ENCODE measurements around the gene JUN. TPM values are rescaled to one million over a fixed set of nuclear protein-coding genes. Genes with fewer than 3 reads are reported as not detected.

Gene JUN
- total RNA-seq, 1 experiment from 2014 or later = 15.9 TPM

GRCh38 chr1:58784758-58785441 is 1.1 kb upstream of the JUN start (continued):
- TF ChIP-seq ERG (CRISPR knock-in tag; IDR thresholded peaks at IDR 0.05) = no peak
- TF ChIP-seq MAX (CRISPR knock-in tag; IDR thresholded peaks at IDR 0.05) = peak; percentile 18; the same call in 1 of the 2 replicates
- TF ChIP-seq GABPB1 (CRISPR knock-in tag; IDR thresholded peaks at IDR 0.05) = 0 out of 2 replicates have a peak, but pooled peaks have one; percentile 6
- TF ChIP-seq TP53 (CRISPR knock-in tag; IDR thresholded peaks at IDR 0.05) = no peak
- TF ChIP-seq NFATC4 (CRISPR knock-in tag; IDR thresholded peaks at IDR 0.05) = no peak
- 0 out of 2 replicates have a peak, but pooled peaks have one; percentile 5 for TF ChIP-seq ZNF281 (CRISPR knock-in tag; IDR thresholded peaks at IDR 0.05)
- TF ChIP-seq GTF2I (CRISPR knock-in tag; conservative IDR thresholded peaks at IDR 0.05) = no peak

GRCh38 chr1:58783090-58783992 is 506 bp downstream of the JUN start:
- peak overlapping the region; percentile 76 for H3K4me3 Mint-ChIP-seq
- H3K27me3 Mint-ChIP-seq (ENCODE audit: low read depth) = peaks cover 43% of the 10 kb centered on the region
- peak; percentile 64 for DNase-seq (ENCODE audit: low spot score)
- peaks cover 4% of the 10 kb centered on the region for H3K9me3 Mint-ChIP-seq
- peak overlapping the region; percentile 98 for H3K27ac Mint-ChIP-seq
- ChIA-PET POLR2A (interaction anchor here (0.8 to 2.2 kb wide), 13 partner anchors 10 to 513 kb away, joined by 3 to 10 read pairs (median 5); partner anchors contain the start of genes FGGY and MYSM1), CTCF (interaction anchor here (0.7 to 1.6 kb wide), 3 partner anchors 31 to 120 kb away, joined by 5 to 7 read pairs (median 6); no protein-coding TSS in a partner anchor)
- no peaks in the 10 kb centered on the region for H3K36me3 Mint-ChIP-seq
- peaks cover 34% of the 10 kb centered on the region for H3K4me1 Mint-ChIP-seq
- ATAC-seq = peak; percentile 0; the same call in 1 of the 2 replicates
- TF ChIP-seq GRHL2 (CRISPR knock-in tag; IDR thresholded peaks at IDR 0.05; ENCODE audit: insufficient replicate concordance, severe bottlenecking) = no peak
- TF ChIP-seq ZNF281 (CRISPR knock-in tag; IDR thresholded peaks at IDR 0.05) = 0 out of 2 replicates have a peak, but pooled peaks have one; percentile 47
- peak; percentile 66; the same call in 1 of the 2 replicates for TF ChIP-seq RORB (CRISPR knock-in tag; IDR thresholded peaks at IDR 0.05)
- no peak for TF ChIP-seq ZMAT4 (CRISPR knock-in tag; IDR thresholded peaks at IDR 0.05)
- no peak for TF ChIP-seq ZNF121 (CRISPR knock-in tag; IDR thresholded peaks at IDR 0.05)
- TF ChIP-seq ZNF138 (CRISPR knock-in tag; conservative IDR thresholded peaks at IDR 0.05) = no peak
- TF ChIP-seq KAT7 (CRISPR knock-in tag; IDR thresholded peaks at IDR 0.05; ENCODE audit: borderline replicate concordance) = 0 out of 2 replicates have a peak, but pooled peaks have one; percentile 49
- TF ChIP-seq JUN (CRISPR knock-in tag; IDR thresholded peaks at IDR 0.05) = 0 out of 2 replicates have a peak, but pooled peaks have one; percentile 19
- peak; percentile 78; the same call in 1 of the 2 replicates for TF ChIP-seq AR (CRISPR knock-in tag; IDR thresholded peaks at IDR 0.05)
- TF ChIP-seq ATF1 (CRISPR knock-in tag; IDR thresholded peaks at IDR 0.05) = 0 out of 2 replicates have a peak, but pooled peaks have one; percentile 28
- no peak for TF ChIP-seq ATF6 (CRISPR knock-in tag; IDR thresholded peaks at IDR 0.05)
- TF ChIP-seq CREM (CRISPR knock-in tag; IDR thresholded peaks at IDR 0.05) = no peak
- TF ChIP-seq HMGA2 (CRISPR knock-in tag; IDR thresholded peaks at IDR 0.05) = peak; percentile 24; the same call in 1 of the 2 replicates
- no peak for TF ChIP-seq ZNF396 (CRISPR knock-in tag; IDR thresholded peaks at IDR 0.05; ENCODE audit: borderline replicate concordance)
- 0 out of 2 replicates have a peak, but pooled peaks have one; percentile 40 for TF ChIP-seq ZNF232 (CRISPR knock-in tag; IDR thresholded peaks at IDR 0.05)
